Eye (tissue), 1 donor: ENCODE measurements around the gene MRLN.
A peak's percentile ranks its signal among the peaks of the same experiment; 100 is the strongest.
"Not testable (repeated sequence)": the region's sequence is repeated elsewhere in the genome, so short reads cannot be mapped to it uniquely, and the experiment has no call there.

Experiments
- DNase-seq: peaks from one replicate; pipeline ENCODE4 v3.0.0-alpha.2; 2015

MRLN gene

GRCh38 chr10:59753267-59753666 is at the start of gene MRLN:
MRLN (minus strand) TSS chr10:59753455.
- DNase-seq = peak; percentile 62

DNA sequence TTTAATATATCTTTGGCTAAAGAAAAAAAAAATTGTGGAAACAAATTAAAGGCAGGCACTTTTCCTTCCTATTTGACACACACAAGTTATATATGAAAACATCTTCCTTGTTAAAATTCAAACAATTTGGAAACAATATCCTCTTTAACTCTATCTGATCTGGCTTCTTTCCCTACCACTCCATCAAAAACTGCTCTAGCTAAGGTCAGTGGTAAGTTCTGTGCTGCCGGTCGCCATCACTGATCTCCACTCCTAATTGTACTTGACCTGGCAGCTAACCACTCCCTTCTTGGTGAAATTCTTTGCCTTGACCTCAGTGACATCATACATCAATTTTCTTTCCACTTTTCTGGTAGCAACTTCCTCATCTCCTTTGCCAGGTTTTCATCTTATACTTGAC is 47.9 kb upstream of the MRLN start:
- no peak for DNase-seq

DNA sequence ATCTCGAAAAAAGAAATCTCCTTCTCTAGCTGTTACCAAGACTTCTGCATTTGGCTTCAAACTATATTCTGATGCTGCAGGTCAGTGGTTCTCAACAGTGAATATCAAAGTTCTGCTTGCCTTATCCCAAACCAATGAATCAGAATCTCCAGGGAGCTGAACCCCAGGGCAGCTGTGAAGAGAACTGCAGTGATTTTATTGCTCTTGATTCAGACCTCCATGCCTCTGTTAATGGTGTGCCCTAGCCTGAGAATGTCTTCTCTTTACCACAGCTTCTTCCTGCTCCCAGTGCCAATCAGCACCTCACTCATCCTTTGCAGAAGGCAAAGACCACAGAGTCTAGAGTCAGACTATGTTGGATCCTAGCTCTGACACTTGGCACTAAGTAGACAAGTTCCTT is 46.2 kb upstream of the MRLN start:
- no peak for DNase-seq

GRCh38 chr10:59793919-59794318 is 40.7 kb upstream of the MRLN start:
- DNase-seq = no peak

- no peak for DNase-seq
Observed at GRCh38 chr10:59792812-59793211, 39.6 kb upstream of the MRLN start.

DNA sequence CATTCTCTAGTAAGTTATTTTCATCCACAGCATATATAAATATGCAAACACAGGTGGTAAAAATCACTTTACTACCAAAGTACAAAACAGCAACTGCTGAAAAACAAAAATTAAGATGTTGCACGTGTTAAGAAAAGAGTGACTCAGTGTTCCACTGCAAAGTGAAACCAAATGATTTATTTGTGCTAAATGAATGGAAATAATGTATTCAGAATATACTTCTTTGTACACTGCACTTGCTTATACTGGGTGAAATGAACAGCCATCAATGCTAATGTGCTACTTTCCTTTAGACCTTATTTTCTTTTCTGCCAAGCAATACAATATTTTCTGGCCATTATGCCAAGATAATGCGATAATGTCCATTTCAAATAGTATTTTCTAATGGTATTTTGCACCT is 38.3 kb upstream of the MRLN start:
- DNase-seq = no peak

- not testable (repeated sequence) for DNase-seq
Observed at GRCh38 chr10:59790080-59790479, 36.8 kb upstream of the MRLN start.

GRCh38 chr10:59788914-59789313 is 35.7 kb upstream of the MRLN start:
- DNase-seq = not testable (repeated sequence)

GRCh38 chr10:59787032-59787431 is 33.8 kb upstream of the MRLN start:
- DNase-seq = not testable (repeated sequence)

GRCh38 chr10:59785476-59785875 is 32.2 kb upstream of the MRLN start:
- DNase-seq = not testable (repeated sequence)

- no peak for DNase-seq
Observed at GRCh38 chr10:59781511-59781910, 28.3 kb upstream of the MRLN start.

DNA sequence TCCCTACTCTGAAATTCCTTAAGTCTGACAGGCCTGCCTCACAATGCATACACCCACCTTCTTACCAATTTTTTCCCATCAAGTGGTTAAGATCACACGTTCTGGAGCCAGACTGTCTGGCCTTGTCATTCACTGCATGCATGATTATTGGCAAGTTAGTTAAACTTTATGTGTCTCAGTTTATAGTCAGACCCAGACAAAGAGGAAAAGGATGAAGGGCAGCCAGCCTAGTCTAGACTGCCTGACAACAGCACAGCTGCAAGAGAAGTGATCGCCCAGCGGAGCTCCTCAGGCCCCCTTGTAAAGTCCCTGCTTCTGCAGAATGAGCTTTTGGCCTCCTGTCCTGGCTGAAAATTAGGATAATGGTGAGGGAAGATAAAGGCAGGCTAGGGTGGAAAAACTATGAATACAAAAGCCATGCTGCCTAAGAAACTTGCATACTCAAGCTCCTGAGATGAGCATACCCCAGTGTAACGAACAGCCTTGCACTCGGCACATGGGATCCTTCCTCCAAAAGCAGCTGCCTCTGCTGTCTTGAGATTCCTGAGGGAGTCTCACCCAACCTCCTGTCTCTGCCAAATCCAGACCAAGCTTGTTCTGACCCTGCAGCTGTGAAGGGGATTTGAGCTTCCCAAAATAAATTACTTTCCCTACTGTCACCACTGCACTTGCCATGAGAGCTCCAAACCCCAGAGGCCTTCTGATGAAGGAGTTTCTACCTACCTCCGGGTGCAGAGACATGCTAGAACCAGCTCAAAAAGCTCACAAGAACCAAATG is 26.7 kb upstream of the MRLN start:
- DNase-seq = no peak

- no peak for DNase-seq
Observed at GRCh38 chr10:59774451-59774850, 21.2 kb upstream of the MRLN start.

DNA sequence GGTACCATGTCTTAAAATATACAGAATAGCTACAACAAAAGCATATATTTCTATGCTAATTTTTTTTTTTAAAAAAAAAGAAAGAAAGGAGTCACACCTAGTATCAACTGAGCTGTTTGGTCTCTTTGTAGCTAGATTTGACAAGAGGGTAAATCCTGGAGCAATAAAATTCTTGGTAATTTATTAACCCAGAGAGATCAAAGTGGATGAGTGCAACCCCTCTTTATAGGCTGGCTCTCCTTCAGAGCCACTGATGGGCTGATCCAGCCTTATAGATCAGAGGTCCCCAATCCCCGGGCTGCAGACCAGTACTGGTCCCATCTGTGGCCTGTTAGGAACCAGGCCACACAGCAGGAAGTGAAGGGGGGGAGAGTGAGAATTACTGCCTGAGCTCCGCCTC is 19.8 kb upstream of the MRLN start:
- no peak for DNase-seq

- DNase-seq = no peak
Observed at GRCh38 chr10:59771162-59771807, 18.0 kb upstream of the MRLN start.

GRCh38 chr10:59770689-59771088 is 17.4 kb upstream of the MRLN start:
- DNase-seq = no peak

DNA sequence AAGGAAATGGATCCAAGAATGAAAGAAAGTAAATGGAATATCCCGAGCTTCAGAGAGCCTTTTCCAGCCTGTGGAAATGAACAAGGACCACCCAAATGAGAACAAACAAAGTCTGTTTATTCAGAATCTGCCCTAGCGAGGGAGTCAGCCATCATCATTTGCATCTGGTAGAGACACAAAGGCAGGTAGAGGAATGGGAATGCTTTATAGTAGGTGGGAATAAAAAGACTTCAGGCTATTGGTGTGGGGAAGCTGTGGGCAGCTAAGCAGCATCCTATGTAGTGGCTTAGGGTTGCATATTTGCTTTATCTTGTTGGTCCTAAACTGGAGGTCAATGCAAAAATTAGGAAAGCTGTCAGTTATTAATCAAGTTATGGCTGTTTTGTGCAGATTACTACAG is 9.2 kb upstream of the MRLN start:
- DNase-seq = no peak

DNA sequence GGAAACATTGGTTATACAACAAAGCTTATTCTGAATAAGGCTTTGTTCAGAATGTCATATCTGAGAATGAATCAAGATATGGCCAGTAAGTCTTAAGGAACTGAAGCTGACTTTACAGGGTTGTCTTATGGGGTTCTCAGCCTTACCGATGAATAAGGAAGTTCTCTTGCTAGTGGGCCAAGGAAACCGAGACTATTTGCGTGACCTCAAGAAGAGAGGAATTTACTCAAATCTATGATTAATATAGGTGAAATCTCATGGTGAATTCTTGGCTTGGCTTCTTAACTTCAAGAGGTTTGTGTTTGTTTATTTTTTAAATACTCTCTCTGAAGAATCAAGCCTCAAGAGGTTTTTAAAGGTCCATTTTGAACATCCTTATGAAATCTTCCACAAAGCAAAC is 4.7 kb upstream of the MRLN start:
- no peak for DNase-seq

GRCh38 chr10:59754951-59755350 is 1.7 kb upstream of the MRLN start:
- DNase-seq = no peak

- DNase-seq = no peak
Observed at GRCh38 chr10:59752278-59752940, 846 bp downstream of the MRLN start.

GRCh38 chr10:59750155-59750945 is 2.9 kb downstream of the MRLN start:
- no peak for DNase-seq

DNA sequence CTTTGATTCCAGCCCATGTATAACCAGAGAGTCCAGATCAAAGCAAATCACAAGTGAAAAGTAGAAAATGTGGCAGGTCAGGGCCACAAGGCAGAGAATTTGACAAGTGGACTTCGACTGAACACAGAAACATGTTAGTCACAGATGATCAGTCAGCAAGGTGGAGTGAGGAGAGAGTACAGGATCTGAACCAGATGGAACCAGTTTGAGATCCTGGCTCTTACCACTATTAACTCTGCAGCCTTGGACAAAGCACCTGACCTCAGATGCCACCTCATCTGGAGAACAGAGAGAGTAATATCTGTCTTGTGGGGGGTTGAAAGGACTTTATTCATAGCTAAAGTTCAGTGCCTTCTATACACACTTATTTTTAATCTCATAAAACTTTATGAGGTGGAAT is 4.4 kb downstream of the MRLN start:
- DNase-seq = no peak

GRCh38 chr10:59745163-59745650 is 8.0 kb downstream of the MRLN start:
- DNase-seq = no peak
